ENCODE data around the gene MAB21L4.
"Not testable (repeated sequence)": the region's sequence is repeated elsewhere in the genome, so short reads cannot be mapped to it uniquely, and the experiment has no call there.

MAB21L4 gene

DNA sequence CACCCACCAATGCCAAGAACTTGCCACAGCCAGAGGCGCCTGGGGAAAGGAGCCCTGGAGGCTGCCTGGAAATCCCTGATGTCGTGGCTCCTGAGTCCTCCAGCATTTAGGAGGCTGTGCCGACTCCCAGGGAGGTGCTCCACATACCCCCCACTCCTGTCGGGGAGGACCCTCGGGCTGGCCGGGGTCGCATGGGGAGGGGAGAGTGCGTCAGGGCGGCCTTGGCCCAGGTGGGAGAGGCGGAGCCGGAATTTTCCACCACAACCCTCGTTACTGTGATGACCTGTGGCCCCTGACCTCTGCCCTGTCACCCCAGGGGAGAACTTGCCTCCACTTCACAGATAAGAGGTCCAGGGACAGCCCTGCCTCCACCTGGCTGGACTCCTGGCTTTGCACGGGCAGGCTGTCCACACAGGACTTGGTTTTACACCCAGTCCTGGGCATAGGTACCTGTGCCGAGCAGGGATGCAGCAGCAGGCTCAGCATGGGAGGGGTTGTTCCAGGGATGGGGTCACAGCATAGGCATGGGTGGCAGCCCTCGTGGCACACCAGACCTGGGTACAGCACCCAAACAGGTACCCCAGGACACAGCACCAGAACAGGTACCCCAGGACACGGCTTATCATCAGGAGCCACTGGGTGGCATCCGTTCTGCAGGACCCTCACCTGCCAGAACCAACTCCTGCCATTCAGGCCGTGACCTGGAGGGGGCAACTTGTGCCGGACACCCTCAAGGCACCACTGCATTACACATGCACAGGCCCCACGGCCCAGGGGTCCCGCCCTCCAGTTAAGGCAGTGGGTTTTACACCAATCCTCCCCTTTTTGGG, 39.6 kb downstream of the MAB21L4 start:
- no peak for DNase-seq

- DNase-seq = no peak
Measured at GRCh38 chr2:240855670-240856069, 40.3 kb downstream of the MAB21L4 start.

DNA sequence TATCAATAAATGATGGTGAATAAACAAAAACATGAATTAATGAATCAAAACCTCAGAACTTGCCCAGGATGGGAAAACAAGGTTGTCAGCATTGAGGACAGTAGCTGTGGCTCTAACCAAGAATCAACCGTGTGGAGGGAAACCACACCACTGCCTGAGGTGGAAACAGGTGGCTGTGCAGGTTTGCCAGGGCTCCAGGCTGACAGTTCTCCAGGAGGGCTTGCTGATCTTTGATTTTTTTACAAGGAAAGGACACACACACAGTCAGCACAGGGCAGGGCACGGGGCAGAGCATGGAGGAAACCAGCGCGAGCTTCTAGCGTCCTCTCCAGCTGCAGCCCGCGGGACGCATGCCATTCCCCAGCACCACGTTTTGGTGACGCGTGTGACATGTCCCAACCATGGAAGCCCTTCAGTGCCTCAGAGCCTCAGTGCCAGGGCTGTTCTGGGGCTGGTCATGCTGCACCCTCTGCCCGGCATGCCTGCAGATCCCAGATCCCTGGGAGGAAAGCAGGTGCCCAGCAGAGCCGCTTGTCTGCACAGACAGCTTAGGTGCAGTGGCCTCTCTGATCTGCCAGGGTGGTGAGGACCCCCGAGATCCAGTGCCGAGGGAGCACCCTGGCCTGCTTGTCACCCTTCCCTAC, 43.2 kb downstream of the MAB21L4 start:
- no peak for DNase-seq

DNA sequence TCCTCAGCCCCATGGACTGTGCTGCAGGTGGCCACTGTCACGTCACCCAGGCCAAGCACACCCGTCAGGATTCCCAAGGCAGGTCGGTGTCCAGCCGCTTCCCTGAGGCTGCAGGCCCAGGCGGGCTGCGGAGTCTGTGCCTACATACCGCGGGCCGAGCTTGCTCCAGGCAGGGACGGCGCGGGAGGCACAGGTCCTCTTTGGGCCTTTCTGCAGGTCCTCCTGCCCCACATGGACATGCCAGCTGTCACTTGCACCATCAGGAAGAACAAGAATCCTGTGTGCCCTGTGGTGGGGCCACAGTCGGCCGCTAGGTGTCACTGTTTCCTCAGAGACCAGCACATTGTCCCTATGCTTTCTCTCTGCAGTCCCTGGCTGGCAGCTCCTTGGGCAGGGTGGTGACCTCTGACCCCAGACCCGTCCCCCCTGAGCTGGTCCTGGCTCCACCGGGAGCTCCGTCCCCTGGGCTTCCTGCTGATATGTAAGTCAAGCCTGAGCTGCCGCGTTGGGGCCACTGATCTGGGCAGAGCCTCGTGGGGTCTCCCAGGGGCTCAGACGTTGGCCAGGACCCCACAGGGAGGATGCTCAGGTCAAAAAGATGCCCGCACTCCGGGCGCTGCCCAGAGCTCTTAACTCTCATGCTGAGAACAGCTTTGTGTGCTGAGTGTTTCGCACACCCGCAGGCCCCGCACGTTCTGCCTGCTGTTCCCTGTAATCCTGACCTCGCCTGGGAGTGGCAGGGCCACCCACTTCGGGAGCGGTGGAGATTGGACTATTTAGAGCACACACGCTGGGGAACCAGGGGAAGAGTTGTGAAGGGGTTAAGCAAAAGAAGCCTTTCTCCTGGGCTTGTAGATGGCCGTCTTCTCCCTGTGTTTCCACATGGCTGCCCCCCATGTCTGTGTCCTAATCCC, 44.6 kb downstream of the MAB21L4 start:
- DNase-seq = peak; percentile 75 to 88

DNA sequence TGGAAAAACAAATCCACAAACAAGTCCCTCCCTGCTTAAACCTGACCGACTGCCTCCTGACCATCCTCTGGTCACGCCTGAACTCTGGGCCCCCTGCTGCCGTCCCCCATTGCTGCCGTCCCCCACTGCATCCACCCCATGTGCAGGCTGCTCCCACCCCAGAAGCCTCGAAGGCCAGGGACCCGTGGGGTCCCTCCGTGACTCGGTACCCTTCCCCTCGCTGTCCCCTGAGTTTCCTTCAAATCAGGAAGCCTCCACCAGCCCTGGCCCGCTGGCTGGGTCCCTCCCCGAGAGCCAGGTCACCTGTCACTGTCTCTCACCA, 45.2 kb downstream of the MAB21L4 start:
- DNase-seq = no peak

GRCh38 chr2:240850026-240850425, 45.9 kb downstream of the MAB21L4 start:
- DNase-seq = no peak

GRCh38 chr2:240848900-240849680, 46.9 kb downstream of the MAB21L4 start:
- no peak for DNase-seq

DNA sequence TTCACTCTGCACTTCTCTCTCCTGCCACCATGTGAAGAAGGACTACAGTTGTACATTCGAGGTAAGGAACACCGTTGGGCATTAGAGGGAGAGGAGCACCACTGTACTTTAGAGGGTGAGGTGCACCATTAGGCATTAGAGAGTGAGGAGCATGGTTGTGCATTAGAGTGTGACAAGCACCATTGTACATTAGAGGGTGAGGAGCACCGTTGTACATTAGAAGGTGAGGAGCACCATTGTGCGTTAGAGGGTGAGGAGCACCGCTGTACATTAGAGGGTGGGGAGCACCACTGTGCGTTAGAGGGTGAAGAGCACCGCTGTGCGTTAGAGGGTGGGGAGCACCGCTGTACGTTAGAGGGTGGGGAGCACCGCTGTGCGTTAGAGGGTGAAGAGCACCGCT, 48.1 kb downstream of the MAB21L4 start:
- DNase-seq = no peak

- DNase-seq = no peak
Measured at GRCh38 chr2:240846873-240847595, 48.9 kb downstream of the MAB21L4 start.

- not testable (repeated sequence) for DNase-seq
Measured at GRCh38 chr2:240846309-240846708, 49.6 kb downstream of the MAB21L4 start.

DNA sequence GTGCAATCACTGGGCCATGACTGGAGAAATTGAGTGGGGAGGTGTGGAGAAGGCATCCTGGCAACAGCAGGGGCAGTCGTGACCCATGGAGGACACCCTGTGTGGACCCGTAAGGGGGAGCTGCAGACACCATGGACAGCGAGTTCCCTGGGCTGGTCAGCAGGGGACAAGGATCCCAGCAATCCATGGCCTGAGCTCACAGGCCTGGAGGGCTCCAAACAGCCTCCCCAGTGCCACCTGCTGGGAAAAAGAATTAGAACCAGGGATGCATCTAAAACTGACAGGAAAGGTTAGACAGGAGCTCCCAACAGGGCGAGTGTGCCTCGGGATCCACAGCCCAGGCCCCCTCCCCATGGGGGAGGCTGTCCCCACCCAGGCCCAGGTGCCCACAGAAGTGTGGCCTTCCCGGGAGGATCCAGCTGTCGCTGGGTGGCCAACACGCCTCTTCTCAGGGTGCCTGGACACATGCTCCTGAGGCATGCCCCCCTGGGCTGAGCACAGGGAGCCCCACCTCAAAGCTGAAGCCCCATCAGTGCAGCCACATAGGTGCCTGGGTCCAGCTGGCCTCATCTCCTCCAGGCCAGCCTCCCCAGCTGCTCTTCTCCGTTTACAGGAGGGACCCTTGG, 55.4 kb downstream of the MAB21L4 start:
- peak in 1 of 2 donors; percentile 18 for DNase-seq

DNA sequence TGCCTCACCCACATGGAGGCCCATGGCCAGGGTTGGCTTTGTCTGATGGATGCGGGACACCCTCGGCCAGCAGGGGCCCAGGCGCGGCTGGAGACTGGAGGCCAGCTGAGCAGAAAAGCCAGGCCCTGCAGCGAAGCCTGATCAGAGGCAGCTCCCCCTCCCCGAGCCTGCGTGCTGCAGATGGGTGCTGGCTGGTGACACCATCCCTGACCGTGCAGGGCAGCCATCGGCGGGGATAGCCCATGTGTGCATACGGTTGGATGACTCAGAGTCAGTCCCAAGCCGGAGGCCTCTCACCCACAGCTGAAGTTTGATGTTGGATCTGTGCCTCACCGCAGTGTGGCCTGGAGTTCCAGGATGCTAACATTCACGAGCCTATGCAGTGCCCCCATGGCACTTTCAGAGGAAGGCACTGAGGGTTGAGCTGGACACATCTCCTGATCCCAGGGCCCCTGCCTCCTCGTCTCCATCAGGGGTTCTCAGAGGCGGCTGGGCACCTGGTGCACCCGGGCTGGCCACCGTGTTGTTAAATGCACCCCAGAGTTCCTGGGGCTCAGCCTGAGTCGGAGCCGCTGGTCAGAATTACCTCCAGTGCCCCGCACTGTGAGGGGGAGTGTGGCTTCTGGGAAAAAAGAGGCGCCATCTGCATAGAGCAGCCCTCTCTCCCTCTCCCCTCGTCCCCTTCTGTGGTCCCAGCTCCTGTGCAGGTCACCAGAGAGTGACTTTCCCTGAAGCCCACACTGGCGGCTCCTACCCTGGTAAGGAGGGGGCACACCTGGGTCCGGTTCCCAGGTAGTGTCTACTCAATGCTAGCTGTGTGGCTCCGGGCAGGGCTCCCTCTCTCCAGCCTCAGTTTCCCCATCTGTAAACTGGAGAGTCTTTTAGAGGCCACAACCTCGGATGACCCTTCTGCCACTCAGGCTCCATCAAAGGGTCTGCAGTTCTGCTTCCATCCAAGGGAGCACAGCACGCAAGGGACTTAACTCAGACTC, 56.5 kb downstream of the MAB21L4 start:
- no peak for DNase-seq

DNA sequence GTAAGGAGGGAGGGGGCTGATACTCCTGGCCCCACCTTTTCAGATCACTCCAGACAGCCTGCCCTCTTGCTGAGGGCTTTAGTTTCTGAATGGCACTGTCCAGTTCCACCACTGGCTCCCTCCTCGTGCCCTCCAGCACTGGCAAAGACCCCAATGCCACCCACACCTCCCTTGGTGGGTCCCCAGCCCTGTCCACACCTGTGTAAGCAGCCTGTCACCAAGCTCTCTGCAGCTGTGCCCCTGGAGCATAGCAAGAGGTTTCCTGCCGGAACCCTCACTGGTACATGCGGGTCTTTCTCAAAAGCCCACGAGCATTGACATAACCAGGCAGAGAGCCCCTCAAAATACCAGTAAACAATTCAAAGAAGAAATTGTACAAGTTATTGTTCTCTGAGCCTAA, 58.3 kb downstream of the MAB21L4 start:
- no peak for DNase-seq

DNA sequence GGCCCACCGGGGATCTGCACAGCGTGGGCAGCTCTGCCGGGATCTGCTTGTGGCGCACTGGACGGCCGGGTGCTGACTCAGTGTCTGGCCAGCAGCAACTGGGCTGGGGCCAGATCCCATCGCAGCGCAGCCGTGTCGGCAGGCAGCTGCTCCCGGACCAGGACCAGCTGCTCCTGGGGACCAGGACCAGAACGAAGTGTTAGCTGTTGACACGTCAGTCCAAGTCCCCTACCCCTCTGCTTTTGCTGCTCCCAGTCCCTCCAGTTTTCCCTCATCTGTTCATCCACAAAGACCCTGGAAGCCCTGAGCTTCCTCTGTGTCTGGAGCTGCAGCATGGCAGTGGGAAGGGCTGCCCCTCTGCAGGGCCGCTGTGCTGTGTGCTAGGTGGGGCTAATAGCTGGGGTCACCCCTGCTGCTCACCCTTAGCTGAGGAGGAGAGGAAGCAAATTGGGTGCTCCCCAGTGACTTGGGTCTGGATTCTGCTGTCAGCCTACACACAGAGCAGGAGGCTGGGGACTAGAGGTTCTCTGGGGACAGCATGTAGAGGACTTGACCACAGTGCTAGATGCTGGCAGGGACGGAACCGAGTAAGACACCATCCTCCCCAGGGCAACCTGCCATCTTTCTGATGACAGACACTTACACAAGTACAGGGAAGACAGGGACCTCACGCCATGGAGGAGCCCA, 59.0 kb downstream of the MAB21L4 start:
- no peak for DNase-seq
